Fibroblast of skin of right biceps (primary cell): Measurements from ENCODE around the gene CADM1.

Experiments
- DNase-seq: peaks from one replicate; pipeline ENCODE4 v3.0.0-alpha.2; 2013

CADM1 gene

DNA sequence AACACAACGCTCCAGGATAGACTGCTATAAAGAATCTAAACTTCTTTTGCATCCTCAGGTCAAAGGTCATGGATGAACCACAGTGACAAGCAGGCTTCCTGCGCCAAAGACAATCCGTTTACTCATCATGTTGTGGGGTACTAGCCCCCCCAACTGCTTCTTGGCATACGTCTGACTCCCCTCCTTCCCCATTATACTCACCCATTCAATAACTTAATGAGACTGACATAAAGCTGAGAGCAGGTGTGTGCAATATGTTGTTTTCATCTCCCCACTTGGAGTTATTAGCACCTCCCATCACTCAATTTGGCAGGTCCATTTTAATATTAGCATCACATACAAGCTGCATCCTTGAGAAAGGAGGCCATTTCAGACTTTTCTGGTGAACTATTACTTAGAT lies 157.1 kb downstream of the CADM1 start:
- no peak for DNase-seq

DNA sequence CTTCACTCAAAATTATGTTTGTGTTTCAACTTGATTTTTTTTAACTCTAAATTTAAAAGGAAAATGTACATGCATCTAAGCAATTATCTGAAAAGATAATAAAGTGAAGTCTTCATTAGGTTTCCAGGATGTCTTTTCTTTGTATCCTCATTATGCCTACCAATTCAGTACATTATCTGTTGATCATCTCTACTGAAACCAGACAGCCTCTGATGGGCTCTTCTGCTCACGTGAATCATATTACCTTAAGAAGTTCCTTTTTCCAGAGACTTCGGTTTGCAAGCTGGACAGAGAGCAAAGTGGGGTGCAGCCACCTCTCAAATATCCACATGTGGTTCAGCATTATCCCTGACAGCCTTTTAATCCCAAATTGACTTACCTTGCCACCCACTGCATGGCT lies 158.4 kb downstream of the CADM1 start:
- no peak for DNase-seq

GRCh38 chr11:115345361-115345760 lies 158.9 kb downstream of the CADM1 start:
- no peak for DNase-seq

GRCh38 chr11:115344846-115345245 lies 159.4 kb downstream of the CADM1 start:
- no peak for DNase-seq

- no peak for DNase-seq
Measured at GRCh38 chr11:115342142-115342541, 162.1 kb downstream of the CADM1 start.

DNA sequence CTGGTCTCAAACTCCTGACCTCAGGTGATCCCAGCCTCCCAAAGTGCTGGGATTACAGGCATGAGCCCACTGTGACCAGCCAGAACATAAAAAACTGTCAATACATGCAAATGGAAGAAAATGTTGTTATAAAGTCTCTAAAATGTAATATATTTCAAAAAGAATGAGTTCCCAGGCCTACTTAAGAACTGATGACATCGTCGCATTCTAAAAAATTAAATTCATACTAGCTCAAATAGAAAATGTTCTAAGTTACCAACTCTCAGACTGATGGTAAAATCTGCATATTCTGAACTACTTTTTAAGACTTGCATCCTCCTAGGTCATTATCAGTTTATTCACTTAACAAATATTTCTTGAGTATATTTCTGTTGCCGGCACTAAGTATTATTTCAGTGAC lies 163.3 kb downstream of the CADM1 start:
- DNase-seq, result no peak

DNA sequence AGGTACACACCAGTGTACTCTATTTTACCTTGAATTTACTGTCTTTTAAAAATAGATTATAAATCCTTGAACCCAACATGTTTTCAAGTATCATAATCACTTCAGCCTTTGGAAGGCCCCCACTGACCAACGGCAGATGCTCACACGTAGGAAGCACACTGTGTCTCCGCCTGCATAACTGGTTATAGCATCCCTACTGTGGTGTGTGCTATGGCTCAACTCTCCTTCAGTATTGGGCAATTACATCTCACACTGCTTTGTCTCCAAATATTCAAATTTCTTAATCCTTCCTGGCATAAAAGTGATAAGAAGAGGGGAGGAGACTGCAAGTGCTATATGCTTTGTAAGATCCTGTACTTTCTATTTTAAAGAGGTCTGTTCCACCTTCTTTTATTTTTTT lies 165.7 kb downstream of the CADM1 start:
- DNase-seq, result no peak

DNA sequence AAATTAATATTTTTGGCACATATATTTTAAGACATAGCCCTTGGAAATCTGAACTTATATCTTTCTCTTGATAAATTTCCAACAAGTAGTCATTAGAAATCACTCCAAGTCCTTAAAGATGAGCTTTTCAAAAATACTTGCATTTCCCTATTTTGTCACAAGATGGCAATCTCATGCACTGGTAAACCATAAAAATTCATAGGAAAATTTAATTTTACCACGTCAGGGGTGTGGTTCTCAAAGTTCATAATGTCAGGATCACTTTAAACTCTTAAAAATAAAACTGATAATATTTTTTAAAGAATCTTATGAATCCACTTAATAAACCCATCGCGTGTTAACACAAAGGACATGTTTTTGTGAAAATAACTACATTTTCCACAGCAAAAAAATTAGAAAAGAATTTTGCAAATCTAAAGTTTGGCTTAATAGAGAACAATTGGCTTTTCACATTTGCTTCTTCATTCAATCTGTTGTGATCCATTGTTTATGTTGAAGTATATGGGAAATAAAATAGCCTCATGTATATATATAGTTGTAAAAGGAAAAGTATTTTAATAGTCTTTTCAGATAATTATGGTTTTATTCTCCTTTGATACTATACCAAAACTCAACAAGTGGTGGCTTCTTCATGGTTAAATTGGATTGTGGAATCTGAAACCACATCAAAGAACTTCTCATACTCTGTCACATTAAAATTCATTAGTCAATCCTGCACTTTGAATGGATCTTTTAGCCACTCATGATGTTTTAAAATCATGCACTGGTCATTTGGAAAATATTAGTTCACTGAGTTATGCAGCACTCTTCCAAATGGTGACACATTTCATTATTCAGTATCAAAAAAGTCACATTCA lies 169.1 kb downstream of the CADM1 start:
- peak; percentile 45 for DNase-seq

GRCh38 chr11:115333949-115334348 lies 170.3 kb downstream of the CADM1 start:
- no peak for DNase-seq

DNA sequence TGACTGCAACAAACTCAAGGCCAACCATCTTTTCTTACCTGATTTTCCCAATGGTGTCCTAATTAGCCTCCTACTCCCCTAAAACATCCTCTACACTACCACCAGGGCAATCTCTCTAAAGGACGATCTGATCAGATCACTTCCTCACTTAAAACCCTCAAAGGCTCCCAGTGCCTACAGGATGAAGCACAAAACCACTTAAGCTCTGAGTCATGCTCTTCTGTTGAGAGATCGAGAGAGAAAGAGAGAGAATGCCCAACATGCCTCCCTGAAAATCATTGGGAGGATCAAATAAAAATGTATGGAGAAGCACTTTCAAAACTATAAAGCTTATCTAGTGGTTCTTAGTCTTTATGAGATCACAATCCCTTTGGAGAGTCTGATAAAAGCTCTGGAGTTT lies 171.1 kb downstream of the CADM1 start:
- peak; percentile 74 for DNase-seq

DNA sequence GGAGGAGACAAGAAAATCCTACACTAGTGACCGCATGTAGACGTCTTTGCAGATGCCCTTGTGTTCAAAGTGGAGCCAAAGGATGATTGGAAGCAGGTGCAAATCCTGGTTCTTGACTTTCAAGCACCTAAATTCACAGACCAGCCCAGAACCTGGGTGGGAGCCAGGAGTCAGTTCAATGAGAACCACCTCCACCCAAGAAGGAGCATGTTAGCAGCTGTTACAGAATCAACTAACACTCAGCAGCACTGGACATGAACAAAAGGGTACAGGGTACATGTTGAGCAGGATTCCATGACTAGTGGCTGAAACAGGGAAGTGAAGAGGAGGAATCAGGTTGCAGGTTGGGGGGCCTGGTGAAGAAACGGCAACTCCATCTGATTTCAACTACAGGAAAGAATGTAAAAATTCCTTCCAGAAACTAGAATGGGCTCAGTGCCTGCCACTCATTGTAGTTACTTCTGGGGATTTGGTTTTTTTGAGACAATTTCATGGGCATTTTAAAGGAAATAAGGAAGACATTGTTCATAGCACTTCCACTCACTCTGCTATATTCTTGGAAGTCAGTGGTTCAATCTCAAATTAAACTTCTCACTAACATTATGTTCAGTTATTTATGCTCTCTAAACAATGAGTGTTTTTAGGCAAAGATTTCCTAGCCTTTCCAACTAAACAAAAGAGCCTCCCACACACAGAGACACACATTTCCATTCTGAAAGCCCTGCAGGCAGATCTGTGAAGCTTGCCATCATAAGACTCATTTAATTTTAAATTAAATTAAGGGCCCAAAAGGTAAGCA lies 173.3 kb downstream of the CADM1 start:
- no peak for DNase-seq

DNA sequence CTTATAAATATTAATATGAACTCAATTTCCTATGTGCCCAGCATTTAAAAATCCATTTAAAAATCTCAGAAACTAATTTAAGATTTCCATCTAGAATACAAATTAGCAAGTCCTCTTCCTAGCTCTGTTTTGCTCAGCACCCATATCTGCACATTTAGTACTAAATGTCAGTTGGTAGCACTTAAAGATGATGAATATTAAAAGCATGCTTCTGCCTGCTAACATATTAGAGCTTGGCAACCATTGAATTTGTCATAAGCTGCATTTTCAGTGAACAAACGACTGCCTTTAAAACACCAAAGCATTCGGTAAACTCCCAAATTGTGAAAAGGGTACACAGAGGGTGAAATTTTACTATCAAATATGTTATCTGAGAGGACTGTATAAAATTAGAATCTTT lies 177.7 kb downstream of the CADM1 start:
- DNase-seq, result no peak

GRCh38 chr11:115325523-115325922 lies 178.7 kb downstream of the CADM1 start:
- DNase-seq, result no peak

DNA sequence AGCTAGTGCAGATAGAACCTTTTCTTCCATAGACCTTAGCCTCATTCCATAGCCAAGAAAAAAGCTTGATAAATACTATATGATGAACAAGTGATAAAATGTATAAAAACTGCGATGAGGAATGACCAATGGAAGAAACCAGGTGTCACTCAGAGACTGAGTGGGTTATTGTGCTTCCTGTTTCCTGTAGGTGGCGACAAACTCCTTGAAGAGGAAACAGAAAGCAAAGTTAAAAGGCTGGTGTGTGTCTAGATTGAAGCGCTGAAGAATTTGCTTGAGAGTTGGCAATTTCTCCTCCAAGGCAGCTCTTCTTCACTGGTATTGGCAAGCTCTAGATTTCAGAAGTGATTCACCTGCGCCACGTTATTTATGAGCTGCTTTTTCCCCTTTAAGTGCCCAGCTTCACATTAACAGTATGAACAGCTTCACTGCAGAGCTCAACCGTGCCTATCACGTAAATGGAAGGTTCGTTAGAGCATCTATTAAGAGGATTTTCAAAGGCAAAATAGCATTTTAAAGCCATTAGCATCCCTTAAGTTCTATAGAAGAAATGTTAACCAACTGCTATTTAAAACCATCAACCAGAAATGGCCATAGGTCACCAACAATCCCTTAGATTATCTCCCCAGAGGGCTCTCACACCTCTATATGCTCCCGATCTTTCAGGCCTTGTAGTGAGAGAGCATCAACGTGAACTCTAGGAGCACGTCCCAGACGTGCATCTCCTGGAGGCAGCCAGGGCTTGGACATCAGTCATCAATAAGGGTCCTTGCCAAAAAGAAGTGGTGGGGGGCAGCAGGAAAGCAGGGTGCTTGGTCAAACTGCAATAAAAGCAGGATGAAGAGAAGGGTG lies 179.4 kb downstream of the CADM1 start:
- peak; percentile 71 for DNase-seq

DNA sequence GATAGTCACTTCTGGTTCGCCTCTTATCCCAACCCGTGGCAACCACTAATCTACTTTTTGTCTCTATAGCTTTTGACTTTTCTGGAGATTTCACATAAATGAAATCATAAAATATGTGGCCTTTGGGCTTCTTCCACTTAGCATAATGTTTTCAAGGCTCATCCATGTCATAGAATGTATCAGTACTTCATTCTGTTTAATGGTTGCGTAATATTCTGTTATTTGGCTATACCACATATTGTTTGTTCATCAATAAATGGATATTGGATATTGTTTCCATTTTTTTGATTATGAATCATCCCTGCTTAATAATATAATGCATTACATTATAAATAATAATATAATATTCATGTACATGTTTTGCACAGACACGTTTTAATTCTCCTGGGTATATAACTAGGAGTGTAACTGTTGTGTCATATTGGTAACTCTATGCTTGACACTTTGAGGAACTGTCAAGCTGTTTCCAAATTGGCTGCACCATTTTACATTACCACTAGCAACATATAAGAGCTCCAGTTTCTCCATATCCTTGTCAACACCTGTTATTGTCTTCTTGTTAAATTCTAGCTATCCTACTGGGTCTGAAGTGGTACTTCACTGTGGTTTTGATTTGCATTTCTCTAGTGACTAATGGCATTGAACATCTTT lies 181.5 kb downstream of the CADM1 start:
- no peak for DNase-seq

DNA sequence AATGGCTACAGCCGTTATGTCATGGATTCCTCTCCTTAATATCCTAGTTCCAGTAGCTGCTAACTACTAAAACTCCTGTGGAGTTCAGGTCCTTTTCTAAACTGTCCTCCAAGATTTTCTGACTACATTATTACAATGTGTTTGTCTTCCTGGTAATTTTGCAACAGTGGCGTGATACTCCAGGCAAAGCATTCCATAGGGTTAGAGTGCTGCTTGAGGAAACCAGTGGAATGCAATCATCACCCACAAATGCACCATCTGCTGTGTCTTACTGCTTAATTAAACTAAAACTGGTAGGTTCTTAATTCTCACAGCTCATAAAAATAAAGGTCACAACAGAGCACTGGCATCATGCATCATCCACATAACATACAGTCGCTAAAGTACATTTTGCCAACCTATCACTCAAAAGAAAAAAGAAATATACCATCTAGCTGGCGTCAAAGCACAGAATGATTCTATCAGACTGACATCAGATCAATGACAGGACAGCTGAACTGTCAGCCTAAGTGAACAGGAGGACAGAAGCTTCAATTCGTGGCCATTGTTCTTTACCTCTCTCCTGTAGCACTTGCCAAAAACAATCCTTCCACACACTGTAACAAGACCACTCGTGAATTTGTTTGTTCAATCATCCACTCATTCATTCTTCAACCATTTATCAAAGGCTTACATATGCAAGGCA lies 182.5 kb downstream of the CADM1 start:
- DNase-seq, result peak; percentile 74

- DNase-seq, result peak; percentile 70
Measured at GRCh38 chr11:115317277-115318185, 186.7 kb downstream of the CADM1 start.

DNA sequence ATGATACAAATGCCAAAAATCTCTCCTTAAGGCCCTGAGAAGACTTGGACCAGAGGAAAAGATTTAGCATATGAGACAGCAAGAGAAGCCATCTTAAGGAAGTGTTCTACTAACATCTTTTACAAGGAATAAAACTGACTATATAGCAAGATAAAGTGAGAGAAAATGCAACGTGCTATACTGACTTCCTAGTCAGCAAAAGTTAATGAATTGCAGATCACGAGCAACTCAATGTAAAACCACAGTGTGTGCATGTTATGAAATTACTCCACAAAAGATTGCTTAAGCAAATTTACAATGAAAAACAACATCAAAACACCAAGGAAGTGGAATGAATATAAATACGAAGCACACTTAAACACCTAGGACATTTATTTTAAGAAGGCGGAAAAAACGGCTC lies 187.5 kb downstream of the CADM1 start:
- DNase-seq, result no peak

- no peak for DNase-seq
Measured at GRCh38 chr11:115314330-115314920, 189.8 kb downstream of the CADM1 start.

GRCh38 chr11:115313224-115313838 lies 190.9 kb downstream of the CADM1 start:
- DNase-seq, result no peak
